Esophagus squamous epithelium (tissue), 4 donors: ENCODE results near the gene ACSL3.

Source experiments
- POLR2A ChIP-seq, 4 donors: fragments of 450-650 bp; IDR thresholded peaks; one replicate each; pipeline ENCODE4 v1.6.1; 2017; ENCODE audit warnings: antibody characterized with exemption in 4 of 4, mild to moderate bottlenecking in 4 of 4, moderate library complexity in 3 of 4
- TF ChIP-seq, protein P1 (sequence below), 6 experiments: fragments of 450-650 bp in 4 of 6; fragments of 200-600 bp in 2 of 6; sonication (generic) in 2 of 6; IDR thresholded peaks; one replicate each; pipeline ENCODE4 v1.5.1; 2016 to 2019; ENCODE audit warnings: antibody characterized with exemption in 6 of 6, mild to moderate bottlenecking in 4 of 6, moderate library complexity in 4 of 6

DNA sequence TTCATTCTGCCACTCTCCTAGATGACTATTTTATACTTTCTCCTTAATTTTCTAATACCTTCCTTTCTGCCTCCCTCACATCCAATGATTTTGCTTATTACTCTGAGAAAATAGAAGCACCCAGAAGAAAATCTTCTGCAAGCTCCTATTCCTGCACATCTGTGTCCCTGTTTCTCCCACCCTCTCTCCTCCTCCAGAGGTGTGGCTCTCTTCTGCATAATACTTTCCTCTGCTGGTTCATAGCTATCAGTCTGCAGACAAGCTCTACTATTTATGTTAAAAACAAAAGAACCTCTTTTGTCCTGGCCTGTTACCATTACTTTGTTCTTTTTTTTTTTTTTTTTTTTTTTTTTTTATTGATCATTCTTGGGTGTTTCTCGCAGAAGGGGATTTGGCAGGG is 34.3 kb downstream of the ACSL3 start:
- TF ChIP-seq, protein P1, sequence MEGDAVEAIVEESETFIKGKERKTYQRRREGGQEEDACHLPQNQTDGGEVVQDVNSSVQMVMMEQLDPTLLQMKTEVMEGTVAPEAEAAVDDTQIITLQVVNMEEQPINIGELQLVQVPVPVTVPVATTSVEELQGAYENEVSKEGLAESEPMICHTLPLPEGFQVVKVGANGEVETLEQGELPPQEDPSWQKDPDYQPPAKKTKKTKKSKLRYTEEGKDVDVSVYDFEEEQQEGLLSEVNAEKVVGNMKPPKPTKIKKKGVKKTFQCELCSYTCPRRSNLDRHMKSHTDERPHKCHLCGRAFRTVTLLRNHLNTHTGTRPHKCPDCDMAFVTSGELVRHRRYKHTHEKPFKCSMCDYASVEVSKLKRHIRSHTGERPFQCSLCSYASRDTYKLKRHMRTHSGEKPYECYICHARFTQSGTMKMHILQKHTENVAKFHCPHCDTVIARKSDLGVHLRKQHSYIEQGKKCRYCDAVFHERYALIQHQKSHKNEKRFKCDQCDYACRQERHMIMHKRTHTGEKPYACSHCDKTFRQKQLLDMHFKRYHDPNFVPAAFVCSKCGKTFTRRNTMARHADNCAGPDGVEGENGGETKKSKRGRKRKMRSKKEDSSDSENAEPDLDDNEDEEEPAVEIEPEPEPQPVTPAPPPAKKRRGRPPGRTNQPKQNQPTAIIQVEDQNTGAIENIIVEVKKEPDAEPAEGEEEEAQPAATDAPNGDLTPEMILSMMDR (IDR thresholded peaks at IDR 0.05), result no peak
- TF ChIP-seq POLR2A (IDR thresholded peaks at IDR 0.05), result no peak
